ENCODE measurements around the gene TMEM260.

- TF ChIP-seq, protein P1, sequence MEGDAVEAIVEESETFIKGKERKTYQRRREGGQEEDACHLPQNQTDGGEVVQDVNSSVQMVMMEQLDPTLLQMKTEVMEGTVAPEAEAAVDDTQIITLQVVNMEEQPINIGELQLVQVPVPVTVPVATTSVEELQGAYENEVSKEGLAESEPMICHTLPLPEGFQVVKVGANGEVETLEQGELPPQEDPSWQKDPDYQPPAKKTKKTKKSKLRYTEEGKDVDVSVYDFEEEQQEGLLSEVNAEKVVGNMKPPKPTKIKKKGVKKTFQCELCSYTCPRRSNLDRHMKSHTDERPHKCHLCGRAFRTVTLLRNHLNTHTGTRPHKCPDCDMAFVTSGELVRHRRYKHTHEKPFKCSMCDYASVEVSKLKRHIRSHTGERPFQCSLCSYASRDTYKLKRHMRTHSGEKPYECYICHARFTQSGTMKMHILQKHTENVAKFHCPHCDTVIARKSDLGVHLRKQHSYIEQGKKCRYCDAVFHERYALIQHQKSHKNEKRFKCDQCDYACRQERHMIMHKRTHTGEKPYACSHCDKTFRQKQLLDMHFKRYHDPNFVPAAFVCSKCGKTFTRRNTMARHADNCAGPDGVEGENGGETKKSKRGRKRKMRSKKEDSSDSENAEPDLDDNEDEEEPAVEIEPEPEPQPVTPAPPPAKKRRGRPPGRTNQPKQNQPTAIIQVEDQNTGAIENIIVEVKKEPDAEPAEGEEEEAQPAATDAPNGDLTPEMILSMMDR (conservative IDR thresholded peaks at IDR 0.05 in 1 of 2, IDR thresholded peaks at IDR 0.05 in 1 of 2; ENCODE audit: low read depth in 1 of 2, low read length in 2 of 2) = no peak
- TF ChIP-seq EZH2 (IDR thresholded peaks at IDR 0.05; ENCODE audit: low read length, missing control alignments) = no peak
These were observed 39.7 kb upstream of the TMEM260 start for GRCh38 chr14:56539862-56540261.
